HG02970 (cell line): ENCODE data around the gene OPA3.

Experiments used
- ATAC-seq: cut with Tn5 transposase; IDR thresholded peaks from one replicate; pipeline ENCODE4 v1.9.1; 2021; ENCODE audit warnings: mild to moderate bottlenecking, moderate library complexity, moderate number of reproducible peaks; ENCODE audit not compliant: unreplicated experiment, low FRiP score

The OPA3 gene

DNA sequence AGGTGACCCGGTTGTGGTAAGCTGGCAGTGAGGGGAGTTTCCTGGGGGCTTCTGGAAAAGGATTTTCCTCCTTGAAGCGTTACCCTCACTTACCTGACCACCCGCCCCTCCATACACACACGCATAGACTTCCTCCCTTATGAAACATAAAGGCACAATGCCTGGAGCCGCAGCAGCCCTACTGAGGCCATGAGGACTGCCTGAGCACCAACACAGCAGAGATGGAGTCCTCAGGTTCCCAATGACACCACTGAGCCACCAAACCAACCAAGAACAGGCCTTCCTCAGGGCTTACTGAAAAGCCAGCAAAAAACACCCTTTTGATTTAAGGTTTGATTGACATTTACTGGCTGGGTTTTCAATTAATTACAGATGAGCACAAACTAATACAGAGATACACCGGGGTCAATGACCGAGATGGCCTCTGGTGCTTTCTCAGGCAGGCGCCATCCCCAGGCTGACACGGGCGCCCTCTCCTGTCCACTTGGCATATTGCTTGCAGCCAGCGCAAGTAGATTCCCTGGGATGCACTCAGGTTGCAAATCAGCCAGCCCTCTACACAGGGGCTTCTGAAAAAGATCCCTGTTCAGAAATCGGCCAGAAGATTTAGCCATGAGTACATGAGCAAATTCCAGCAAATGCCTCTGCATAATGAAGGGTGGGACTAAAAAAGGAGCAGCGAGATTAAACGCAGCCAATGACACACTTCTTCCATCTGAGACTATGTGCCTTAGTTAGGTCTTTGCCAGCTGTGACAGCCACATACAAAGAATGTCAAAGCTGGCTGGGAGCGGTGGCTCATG is 14.8 kb downstream of the OPA3 start:
- ATAC-seq: no peak

- no peak for ATAC-seq
Observed at GRCh38 chr19:45568732-45569131, 15.9 kb downstream of the OPA3 start.

GRCh38 chr19:45567609-45568008 is 17.0 kb downstream of the OPA3 start:
- ATAC-seq: no peak

DNA sequence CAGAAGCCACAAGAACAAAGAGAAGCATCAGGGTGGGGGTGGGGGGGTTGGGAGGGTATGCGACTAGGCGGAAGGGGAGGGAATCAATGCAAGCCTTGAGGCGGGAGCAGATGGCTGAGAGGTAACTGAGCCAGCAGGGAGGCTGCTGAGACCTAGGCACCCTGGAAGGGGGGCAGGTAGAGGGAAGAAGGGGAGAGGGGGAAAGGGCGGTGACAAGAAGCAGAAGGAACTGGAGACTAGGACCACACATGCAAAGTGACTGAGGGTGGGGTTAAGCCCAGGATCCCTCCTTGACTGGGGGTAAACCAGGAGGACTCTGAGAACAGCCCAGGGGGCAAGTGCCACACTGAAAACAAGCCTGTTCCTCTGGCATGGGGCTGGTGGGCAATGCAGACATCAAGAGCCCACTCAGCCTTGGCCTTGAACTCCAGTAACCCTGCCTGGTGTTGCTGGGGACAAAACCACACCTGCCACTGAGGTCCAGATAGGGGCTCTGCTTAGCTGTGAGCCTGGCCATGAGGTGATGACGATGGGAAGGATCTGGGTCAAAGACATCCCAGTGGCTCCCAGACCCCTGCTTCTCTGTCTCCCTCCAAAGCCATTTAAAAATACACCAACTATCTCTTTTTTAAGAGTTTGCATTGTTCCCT is 20.3 kb downstream of the OPA3 start:
- ATAC-seq: no peak

DNA sequence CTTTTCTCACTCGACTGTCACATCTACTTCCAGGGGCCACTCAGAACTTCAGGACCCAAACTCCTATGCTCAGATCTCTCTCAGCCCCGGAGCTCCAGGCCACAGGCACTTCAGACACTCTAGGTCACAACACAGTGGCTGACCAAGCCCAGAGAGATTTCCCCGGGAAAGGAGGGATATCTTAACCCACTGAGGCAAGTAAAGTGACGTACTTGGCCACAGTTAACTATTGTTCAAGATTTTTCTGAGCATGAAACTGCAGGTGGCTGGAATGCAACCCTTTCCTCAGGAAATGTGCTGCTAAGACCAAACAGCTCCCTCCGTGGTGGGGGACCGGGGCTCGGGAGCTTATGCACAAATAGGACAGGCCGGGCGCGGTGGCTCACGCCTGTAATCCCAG is 23.9 kb downstream of the OPA3 start:
- no peak for ATAC-seq

DNA sequence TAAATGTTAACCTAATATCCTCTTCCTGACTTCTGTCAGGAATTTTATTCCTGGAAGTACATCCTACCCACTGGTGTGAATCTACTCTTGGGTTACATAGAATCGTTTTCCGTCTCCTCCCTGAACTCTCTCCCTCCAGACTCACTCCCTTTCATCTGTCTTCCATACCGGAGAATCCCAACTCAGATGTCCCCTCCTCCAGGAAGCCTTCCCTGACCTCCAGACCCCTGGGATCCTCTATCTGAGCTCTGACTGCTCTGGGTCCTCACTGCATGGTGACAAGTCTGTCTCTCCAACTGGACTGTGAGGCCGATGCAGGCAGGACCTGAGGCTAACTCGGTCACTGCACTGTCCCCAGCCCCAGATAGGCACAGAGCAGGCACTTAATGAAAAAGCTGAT is 24.6 kb downstream of the OPA3 start:
- ATAC-seq: no peak

- no peak for ATAC-seq
Observed at GRCh38 chr19:45558399-45558878, 26.2 kb downstream of the OPA3 start.

- no peak for ATAC-seq
Observed at GRCh38 chr19:45556835-45557234, 27.8 kb downstream of the OPA3 start.

DNA sequence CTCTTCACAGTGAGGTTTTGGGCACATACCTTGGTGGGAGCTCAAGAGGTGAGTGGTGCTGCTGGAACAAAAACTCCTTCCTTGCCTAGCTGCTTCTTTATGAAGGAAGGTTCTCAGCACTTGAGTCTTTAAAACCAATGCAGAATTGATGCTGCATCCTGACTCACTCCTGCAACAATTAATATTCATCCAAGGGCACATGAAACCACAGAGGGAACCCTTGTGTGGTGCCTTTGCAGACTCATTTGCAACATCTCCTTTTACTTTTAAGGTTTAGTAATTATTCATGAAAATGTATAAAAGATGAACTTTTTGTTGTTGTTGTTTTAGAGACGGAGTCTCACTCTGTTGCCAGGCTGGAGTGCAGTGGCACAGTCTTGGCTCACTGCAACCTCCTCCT is 30.1 kb downstream of the OPA3 start:
- no peak for ATAC-seq

GRCh38 chr19:45553464-45553863 is 31.1 kb downstream of the OPA3 start:
- ATAC-seq: no peak

DNA sequence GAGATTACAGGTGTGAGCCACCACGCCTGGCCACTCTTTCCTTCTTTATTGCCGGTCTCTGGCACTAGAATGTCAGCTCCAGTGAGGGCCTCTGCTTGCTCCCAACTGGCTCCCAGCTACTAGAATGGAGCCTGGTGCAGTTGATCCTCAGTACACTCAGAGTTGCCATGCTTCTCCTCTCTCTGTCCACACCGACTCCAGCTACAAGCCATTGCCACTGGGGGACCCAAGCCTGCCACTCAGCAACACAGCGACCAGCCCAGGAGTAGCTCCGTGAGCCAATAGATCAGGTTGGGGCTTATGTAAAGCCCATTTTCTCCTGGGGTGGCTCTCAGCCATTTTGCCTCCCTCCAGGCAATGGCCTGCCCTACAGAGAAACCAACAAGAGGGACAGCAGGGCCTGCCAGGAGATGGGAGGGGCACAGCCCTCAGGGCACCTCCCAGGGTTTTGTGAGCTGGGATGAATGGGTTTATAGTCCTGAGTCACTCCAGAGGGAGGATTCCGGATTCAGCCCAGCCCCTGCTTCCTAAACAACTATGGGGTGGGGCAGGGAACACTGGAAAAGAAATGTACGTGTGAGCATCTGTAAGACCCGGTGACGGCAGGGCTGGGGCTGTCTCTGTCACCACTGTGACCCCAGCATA is 36.5 kb downstream of the OPA3 start:
- ATAC-seq: no peak

GRCh38 chr19:45547211-45547770 is 37.3 kb downstream of the OPA3 start:
- ATAC-seq: no peak

GRCh38 chr19:45542234-45542668 is 42.4 kb downstream of the OPA3 start:
- no peak for ATAC-seq

DNA sequence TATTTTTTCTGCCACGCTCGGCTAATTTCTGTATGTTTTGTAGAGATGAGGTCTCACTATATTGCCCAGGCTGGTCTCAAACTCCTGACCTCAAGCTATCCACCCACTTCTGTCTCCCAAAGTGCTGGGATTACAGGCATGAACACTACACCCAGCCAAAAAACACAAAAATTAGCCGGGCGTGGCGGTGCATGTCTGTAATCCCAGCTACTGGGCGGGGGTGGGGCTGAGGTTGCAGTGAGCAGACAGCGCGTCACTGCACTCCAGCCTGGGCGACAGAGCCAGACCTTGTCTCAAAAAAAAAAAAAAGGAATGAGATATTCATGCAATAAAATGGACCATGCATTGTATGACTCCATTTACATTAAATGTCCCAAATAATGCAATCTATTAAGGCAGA is 45.1 kb downstream of the OPA3 start:
- no peak for ATAC-seq

DNA sequence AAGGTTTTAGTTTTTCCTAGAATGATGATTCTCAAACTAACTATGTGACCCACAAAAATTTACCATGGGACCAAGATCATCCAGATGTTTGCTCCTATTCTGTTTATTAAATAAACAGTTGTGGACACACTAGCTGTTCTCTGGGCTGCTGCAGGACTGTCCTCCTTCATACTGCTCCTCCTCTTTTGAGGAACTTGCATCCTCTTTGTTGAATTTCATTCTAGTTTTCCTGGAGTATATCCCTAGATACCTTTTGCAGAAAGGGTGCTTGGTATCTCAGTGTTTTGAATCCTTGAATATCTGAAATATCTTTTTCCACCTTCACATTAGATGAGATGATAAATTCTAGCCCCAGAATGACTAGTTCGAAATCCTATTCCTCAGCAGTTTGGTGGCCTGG is 53.3 kb downstream of the OPA3 start:
- no peak for ATAC-seq

DNA sequence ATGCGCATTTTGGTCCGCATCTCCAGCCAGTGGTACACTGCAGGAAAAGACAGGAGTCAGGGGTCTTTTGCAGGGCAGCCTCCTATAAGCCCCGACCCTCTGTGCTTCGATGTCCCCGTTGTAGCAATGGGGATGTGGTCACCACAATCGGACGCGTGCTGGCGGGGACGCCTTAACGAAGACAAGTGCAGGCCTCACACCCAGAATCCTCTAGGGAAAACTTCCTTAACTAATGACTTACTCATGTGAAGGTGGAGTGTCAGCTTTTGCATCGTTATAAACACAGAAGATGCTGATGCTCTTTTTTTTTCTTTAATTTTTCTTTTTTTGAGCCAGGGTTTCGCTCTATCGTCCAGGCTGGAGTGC is 55.2 kb downstream of the OPA3 start:
- no peak for ATAC-seq

DNA sequence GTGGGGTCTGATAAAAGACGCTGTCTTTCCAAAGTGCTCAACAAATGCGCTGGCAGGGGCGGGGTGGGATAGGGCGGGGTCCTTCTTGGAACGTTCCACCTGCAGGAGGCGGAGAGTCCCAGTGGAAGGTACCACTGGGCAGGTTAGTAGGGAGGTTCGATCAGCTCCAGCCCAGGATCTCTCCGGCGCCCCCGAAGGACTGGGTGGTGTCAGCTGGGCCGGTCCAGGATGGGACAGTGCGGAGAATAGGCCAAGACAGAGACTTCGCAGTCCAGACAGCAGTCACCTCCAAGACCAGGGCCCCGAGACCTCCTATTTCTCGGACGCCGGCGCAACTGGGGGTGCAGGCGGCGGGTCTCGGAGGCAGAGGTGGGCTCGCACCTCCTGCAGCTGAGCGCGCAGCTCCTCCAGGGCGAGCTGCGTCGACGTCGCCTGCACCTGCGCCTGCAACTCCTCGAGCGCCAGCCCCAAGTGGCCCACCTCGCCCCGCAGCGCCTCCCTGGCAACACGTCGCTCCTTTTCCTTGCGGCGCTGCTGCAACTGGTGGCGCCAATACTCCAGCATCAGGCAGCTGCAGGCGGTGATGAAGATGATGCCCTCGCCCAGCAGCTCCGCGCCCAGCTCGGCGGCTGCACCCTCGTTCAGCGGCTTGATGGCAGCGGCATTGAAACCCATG is 55.7 kb downstream of the OPA3 start:
- no peak for ATAC-seq

DNA sequence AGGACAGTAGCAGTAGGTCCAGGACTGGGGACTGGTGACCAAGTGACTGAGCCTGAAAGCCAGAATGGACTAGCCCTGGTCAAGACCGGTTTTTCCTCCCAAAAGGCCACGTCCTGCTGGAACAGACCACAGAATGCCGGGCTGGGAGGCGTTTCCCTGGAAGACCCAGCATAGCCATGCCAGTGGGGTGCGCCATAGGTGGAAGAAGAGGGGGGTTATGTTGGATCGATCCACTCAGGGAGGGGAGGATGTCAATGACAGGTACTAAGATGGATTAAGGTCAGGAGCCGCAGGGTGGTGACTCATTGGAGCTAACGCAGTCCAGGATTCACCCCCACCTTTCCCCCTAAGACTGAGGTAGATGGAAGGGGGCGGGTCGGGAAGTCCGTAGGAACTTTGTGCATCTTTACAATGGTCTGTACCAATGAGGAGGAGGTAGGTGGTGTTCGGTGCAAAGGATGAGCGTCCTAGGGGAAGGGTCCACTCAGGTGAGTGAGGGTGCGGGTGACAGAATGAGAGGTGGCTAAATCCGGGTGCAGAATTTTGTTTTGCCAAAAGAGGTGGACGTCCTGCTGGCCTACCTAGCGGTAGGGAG is 56.4 kb downstream of the OPA3 start:
- no peak for ATAC-seq

DNA sequence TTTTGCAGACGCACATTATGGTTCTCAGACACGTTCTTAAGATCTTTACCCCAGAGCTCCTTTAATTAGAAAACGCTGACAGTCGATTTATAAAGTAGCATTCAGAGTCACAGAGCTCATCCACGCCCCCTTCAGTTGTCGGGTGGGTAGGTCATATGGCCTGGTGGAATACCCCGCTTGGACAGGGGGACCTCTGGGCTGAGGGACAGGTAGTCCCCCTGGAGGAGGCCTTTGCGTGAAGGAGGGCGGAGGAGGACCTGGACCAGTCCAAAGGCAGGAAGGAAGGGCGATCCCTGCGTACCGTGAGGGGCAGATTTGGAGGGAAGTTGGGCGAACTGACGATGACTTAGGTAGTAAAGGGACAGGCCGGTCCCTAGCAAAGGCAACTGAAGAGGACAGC is 56.9 kb downstream of the OPA3 start:
- ATAC-seq: no peak

DNA sequence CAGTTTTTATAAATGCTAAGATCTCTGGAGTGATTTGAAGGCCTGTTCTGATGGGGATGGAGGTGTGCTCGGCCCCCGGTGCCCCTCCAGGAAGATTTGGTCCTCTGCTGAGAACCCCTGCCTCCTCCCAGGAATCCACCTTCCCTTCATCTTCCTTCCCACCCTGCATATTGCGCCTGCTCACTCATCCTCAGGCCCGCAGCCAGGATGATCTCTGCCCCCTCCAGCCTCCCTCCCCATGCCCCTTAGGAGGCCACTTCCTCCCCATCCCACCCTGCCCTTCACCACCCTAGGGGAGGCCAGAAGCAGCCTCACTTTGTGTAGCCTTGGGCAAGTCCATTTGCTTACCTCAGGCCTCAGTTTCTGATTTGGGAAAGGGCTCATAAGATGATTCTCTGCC is 57.6 kb downstream of the OPA3 start:
- no peak for ATAC-seq
